IPS DF 6.9 (cell line): ENCODE data around the gene STAMBPL1.
"Not testable (repeated sequence)": the region's sequence is repeated elsewhere in the genome, so short reads cannot be mapped to it uniquely, and the experiment has no call there.

Source experiments
- DNase-seq: peaks from one replicate; pipeline ENCODE4 v3.0.0-alpha.2; 2013; ENCODE audit warnings: low read depth, low spot score
- H3K27ac ChIP-seq: one replicate; pipeline ENCODE4 v1.5.1; 2013; ENCODE audit warnings: low read length, control low read depth
- H3K27me3 ChIP-seq: 2 replicates; pipeline ENCODE4 v1.6.1; 2013; ENCODE audit warnings: mild to moderate bottlenecking, low read length; ENCODE audit not compliant: control insufficient read depth, insufficient read depth
- H3K36me3 ChIP-seq: 2 replicates; pipeline ENCODE4 v1.6.1; 2013; ENCODE audit warnings: low read length; ENCODE audit not compliant: control insufficient read depth, insufficient read depth
- H3K4me1 ChIP-seq: 2 replicates; pipeline ENCODE4 v1.6.1; 2013; ENCODE audit warnings: low read length; ENCODE audit not compliant: control insufficient read depth, insufficient read depth
- H3K4me3 ChIP-seq: 2 replicates; pipeline ENCODE4 v1.5.1; 2013; ENCODE audit warnings: mild to moderate bottlenecking, low read length
- H3K9me3 ChIP-seq: 2 replicates; pipeline ENCODE4 v1.6.1; 2013; ENCODE audit warnings: low read length, inconsistent platforms; ENCODE audit not compliant: control insufficient read depth, insufficient read depth
- WGBS: extraction: QIAGEN DNeasy Blood & Tissue Kit; methylation state at CpG from one replicate; pipeline ENCODE4 v1.1.7; 2013; ENCODE audit warnings: mixed read lengths, missing lambda C conversion rate; ENCODE audit not compliant: insufficient read length, insufficient coverage; 5-methylcytosine and 5-hydroxymethylcytosine counted together

Gene STAMBPL1

DNA sequence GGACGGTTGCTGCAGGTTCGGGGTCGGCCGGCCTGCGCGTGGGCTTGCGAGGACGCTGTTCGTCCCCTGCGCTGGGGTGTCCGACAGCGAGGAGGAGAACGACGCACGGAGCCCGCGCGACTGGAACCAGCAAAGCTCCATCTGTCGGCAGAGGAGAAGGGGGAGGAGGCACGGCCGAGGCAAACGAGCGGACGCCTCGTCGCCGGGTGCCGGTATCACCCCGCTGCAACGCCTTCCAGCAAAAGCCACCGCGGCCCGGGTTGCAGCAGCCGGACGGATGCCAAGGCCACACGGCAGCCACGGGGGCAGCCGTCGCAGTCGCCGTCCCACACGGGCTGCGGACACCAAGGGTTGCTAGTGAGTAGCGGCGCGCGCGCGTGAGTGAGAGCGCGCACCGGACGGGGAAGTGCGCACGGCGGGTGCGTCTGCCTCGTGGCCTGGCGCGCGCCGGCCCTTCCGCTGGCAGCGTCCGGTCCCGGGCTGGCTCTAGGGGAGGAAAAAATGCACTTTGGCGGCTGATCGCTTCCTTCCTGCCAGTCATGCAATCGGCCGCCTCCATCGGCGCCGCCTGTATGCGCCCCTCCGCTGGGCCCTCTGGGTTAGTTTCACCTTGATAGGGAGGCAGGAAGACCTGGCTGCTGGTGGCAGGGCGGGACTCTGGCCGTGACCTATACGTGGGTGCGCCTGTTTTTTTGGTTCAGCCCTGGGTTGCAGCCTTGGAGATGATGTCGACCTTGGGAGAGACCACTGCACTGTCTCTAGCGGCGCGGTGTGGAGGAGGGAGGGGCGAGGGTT is 434 bp downstream of the STAMBPL1 start:
- Histone ChIP-seq H3K36me3 (no peaks in the 10 kb centered on the region; the same call in 1 of the 2 replicates), H3K9me3 (no peaks in the 10 kb centered on the region), H3K4me1 (no peaks in the 10 kb centered on the region), H3K27ac (no peak overlapping the region), H3K27me3 (no peaks in the 10 kb centered on the region), H3K4me3 (peak overlapping the region; percentile 96)
- no CpG with 5 or more reads among the region's 84 CpGs for WGBS
- DNase-seq, result no peak

DNA sequence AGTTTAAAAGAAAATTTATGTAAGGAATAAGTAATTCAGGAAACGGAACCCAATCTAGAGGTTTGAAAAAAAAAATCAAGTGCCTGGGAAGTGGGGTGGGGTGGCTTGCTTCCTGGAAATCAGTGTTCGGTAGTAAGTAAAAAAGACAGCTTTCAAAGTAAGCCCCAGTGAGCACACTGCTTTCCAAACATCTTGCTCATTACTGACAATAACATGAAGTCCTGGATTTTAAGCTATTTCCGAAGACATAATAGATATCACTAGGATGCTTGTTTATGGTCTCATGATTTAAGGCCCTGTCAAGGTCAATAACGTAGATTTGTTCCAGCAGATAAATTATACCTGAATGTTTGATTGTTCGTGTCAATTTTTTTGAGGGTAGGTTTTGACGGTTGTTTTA is 1.3 kb downstream of the STAMBPL1 start:
- no peak overlapping the region for H3K4me3 ChIP-seq
- no peaks in the 10 kb centered on the region for H3K4me1 ChIP-seq
- no CpG with 5 or more reads among the region's 6 CpGs for WGBS
- no peaks in the 10 kb centered on the region; the same call in 1 of the 2 replicates for H3K36me3 ChIP-seq
- H3K27me3 ChIP-seq, result no peaks in the 10 kb centered on the region
- H3K9me3 ChIP-seq, result no peaks in the 10 kb centered on the region
- DNase-seq, result no peak
- H3K27ac ChIP-seq, result no peak overlapping the region

DNA sequence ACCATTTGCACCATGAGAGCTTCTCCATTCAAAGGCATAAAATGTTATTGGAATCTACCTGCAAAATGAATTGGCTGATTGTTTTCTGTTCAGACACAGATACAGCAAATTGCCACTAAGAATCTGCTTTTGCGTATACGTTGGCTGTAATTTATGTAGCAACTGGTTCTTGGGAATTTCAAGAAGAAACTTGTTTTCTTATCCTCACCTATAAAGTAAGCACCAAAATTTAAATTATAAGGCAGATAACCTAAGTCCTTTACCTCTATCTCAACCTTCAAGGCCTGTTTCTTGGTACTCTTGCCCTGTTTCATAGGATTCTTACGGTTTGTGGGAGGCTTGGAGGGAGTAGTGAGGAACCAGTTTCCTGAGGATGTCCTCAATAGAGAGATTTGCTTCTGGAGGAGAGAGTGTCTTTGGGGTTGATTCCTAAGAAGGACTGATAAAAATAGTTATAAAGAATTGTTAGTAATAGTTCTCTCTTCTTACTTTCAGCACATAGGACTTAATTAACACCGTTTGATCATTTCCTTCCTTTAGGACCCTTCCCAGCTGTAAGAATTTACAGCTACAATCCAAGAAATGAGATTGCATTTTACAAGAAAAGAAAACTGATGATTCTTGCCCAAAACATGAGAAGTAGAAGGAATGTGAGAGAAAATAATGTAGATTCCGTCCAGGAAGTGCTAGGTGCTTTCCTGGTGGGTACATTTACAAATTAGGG is 2.0 kb downstream of the STAMBPL1 start:
- Histone ChIP-seq H3K4me3 (no peak overlapping the region), H3K4me1 (no peaks in the 10 kb centered on the region), H3K27me3 (no peaks in the 10 kb centered on the region), H3K27ac (no peak overlapping the region), H3K36me3 (no peaks in the 10 kb centered on the region; the same call in 1 of the 2 replicates), H3K9me3 (no peaks in the 10 kb centered on the region)
- no peak for DNase-seq
- no CpG with 5 or more reads among the region's 5 CpGs for WGBS

DNA sequence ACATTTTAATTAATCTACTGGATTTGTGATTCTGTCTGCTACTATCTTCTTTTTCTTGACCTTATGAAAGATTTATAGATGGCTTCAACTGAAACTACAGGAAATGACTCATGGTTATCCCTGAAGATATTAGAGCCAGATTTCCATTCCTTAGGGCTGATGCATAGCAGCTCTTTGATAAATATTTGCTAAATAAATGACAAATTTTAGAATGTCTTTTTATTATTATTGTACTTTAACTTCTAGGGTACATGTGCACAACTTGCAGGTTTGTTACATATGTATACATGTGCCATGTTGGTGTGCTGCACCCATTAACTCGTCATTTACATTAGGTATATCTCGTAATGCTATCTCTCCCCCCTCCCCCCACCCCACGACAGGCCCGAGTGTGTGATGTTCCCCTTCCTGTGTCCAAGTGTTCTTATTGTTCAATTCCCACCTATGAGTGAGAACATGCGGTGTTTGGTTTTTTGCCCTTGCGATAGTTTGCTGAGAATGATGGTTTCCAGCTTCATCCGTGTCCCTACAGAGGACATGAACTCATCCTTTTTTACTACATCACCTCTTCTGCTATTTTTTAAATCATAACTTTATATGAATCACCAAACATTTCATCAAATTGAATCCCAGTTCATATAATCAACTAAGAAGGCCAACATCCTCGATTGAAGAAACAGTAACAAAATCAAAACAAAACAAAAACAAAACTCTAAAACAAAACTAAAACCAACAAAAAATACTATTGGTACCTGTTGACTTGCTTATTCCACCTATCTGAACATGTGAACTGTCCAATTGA is 2.8 kb downstream of the STAMBPL1 start:
- not testable (repeated sequence) for DNase-seq, H3K27me3 ChIP-seq, H3K27ac ChIP-seq, H3K9me3 ChIP-seq, H3K4me3 ChIP-seq, H3K4me1 ChIP-seq, H3K36me3 ChIP-seq
- WGBS, result 100% methylated on average over 1 of the region's 8 CpGs

DNA sequence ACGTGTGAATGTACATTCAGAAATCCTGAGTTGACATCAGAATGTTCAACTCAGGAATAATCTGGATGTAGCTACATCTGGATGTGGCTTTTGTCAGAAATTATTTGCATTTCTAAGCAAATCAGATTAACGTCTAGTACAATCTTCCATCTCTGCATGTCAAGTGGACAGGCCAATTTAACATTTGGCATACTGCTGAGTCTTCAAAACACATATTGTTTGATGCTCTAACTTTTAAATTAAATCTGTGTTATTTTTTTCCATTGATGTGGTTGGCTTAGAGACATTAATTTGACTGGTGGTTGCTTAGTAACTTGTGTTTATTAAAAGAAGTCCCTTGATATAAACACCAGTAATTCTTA is 3.4 kb downstream of the STAMBPL1 start:
- no peak overlapping the region for H3K27ac ChIP-seq
- no peaks in the 10 kb centered on the region for H3K27me3 ChIP-seq
- DNase-seq, result no peak
- H3K9me3 ChIP-seq, result no peaks in the 10 kb centered on the region
- no peak overlapping the region for H3K4me3 ChIP-seq
- no peaks in the 10 kb centered on the region; the same call in 1 of the 2 replicates for H3K36me3 ChIP-seq
- no CpG with 5 or more reads among the region's 2 CpGs for WGBS
- H3K4me1 ChIP-seq, result no peaks in the 10 kb centered on the region

DNA sequence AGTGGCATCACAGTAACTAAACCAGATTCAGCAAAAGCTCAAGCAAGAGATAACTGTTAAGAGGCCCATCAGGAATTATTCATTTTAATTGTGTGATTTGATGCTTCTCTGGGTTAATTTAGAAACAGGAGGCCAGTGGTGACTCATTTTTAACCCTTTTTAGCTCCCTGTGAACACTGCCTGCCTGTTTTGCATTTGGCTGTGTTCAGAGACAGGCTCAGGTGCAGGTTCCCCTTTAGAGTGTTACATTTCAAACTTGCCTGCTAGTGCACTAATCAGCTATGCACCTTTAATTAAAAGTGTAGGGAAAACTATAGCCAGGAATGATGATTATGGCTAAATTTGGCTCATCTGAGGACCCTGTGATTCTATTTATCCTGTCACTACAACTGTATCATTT is 6.5 kb downstream of the STAMBPL1 start:
- Histone ChIP-seq H3K9me3 (no peaks in the 10 kb centered on the region), H3K27ac (no peak overlapping the region), H3K36me3 (no peaks in the 10 kb centered on the region), H3K4me3 (no peak overlapping the region), H3K4me1 (no peaks in the 10 kb centered on the region), H3K27me3 (no peaks in the 10 kb centered on the region)
- no peak for DNase-seq

DNA sequence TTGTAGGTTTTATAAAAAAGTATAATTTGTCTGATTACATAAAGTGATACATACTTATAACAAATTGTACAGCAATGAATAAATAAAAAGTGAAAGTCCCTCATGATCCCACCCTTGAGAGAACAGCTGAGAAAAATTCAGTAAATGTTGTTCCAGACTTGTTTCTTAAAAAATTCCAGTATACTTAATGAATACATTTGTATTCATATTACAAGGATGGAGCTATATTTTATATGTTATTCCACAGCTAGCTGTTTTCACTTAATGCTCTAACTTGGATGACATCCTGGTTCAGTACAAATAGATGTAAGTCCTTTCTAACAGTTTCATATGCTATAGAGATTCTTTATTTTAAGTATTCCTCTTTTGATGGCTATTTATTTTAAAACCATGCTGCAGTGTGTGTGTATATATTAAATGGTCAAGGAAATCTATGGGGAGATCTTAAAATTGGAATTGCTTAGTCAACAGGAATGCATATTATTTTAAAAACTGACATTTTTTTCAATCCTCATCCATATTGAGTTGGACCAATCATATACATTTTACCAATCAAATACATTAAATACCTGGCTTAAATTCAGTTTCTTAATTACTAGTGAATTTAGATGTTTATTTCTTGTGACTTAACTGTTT is 8.9 kb downstream of the STAMBPL1 start:
- Histone ChIP-seq H3K27me3 (no peaks in the 10 kb centered on the region), H3K36me3 (no peaks in the 10 kb centered on the region), H3K4me3 (no peak overlapping the region), H3K9me3 (no peaks in the 10 kb centered on the region), H3K4me1 (peaks cover 4% of the 10 kb centered on the region; the same call in 1 of the 2 replicates), H3K27ac (no peak overlapping the region)
- no peak for DNase-seq

DNA sequence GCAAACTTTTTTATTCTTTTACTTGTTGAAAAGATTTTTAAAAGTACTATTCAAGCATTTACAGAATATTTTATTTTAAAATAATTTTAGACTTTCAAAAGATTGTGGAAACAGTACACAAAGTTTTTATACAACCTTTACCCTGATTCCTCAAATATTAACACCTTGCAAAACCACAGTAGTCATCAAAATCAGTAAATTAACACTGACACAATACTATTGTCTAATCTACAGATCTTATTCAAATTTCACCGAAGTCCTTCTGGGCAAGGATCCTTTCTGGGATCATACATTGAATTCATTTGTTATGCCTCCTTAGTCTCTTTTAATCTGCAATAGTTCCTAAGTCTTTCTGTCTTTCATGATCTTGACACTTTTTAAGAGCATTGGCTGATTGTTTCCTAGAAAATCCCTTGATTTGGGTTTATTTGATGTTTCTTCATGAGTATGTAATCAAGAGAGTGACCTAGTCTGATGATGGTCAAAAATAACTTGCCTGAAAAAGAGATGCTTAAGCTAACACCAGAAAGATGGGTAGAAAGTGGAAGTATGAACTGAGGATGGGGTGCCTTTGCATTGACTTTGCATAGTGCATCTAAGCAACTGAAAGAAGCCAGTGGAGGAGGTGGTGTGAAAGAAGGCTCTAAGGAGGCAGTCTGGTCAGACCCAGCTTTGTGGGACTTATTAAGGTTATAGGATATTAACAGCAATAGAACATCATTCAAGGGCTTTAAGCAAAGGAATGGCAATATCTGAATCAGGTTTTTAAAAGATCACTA is 9.7 kb downstream of the STAMBPL1 start:
- no peak for DNase-seq
- no peaks in the 10 kb centered on the region for H3K9me3 ChIP-seq
- no CpG with 5 or more reads among the region's 1 CpG for WGBS
- peaks cover 4% of the 10 kb centered on the region; the same call in 1 of the 2 replicates for H3K4me1 ChIP-seq
- no peaks in the 10 kb centered on the region for H3K27me3 ChIP-seq
- no peak overlapping the region for H3K4me3 ChIP-seq
- no peaks in the 10 kb centered on the region for H3K36me3 ChIP-seq
- H3K27ac ChIP-seq, result no peak overlapping the region

DNA sequence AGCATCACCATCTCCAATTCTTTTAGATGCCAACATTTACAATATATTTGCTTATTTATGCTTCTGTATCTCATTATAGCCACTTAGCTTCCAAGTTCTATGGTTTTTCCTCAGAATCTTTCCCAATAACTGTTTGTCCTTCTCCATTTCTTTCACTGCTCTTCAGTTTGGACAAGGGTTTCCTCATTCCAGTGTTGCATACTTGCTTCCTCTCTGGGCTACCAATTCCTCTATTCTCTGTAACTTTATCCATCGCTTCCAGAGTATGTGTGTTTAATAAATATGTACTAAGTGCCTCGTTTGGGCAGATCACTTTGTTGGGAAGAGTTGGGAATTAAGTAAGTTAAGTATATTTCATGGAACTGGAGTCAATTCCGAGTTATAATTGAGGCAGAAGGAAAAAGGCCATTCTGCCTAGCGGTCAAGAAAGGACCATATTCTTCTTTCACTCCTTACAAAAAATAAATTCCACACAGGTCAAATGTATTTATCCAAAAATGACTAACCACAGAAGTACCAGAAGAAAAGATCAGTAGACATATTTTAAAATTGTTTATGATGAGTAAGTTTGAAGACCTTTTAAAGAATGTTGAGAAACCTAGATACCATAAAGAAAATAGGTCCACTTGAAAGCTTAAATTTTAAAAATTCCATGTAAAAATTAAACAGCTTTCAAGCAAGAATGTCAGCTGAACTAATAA is 10.8 kb downstream of the STAMBPL1 start:
- Histone ChIP-seq H3K4me3 (no peak overlapping the region), H3K27me3 (no peaks in the 10 kb centered on the region), H3K27ac (no peak overlapping the region), H3K4me1 (peaks cover 4% of the 10 kb centered on the region; the same call in 1 of the 2 replicates), H3K9me3 (no peaks in the 10 kb centered on the region), H3K36me3 (no peaks in the 10 kb centered on the region)
- WGBS, result no CpG with 5 or more reads among the region's 4 CpGs
- no peak for DNase-seq
